ENCODE results near the gene MEAK7. TPM values are rescaled to one million over a fixed set of nuclear protein-coding genes. Genes with fewer than 3 reads are reported as not detected.
A peak's percentile ranks its signal among the peaks of the same experiment; 100 is the strongest.

MEAK7 gene
- total RNA-seq, 4 donors from 2014 or later = 7.4 to 54.3 (median 47.0) TPM

GRCh38 chr16:84501077-84501735 is 3.3 kb downstream of the MEAK7 start:
- no peak overlapping the region for H3K4me3 ChIP-seq
- DNase-seq = peak in 2 of 3 donors; percentile 76 to 77
- H3K27me3 ChIP-seq = no peaks in the 10 kb centered on the region
- TF ChIP-seq CTCF (IDR thresholded peaks at IDR 0.05) = no peak
- no peaks in the 10 kb centered on the region for H3K9me3 ChIP-seq
- H3K27ac ChIP-seq = peak overlapping the region in 3 of 4 donors; percentile 42 to 80 (median 58)
- H3K36me3 ChIP-seq = peaks cover 0 to 16% (median 0%) of the 10 kb centered on the region in 3 donors
- peaks cover 4 to 33% (median 15%) of the 10 kb centered on the region in 4 donors for H3K4me1 ChIP-seq

GRCh38 chr16:84500531-84500930 is 3.9 kb downstream of the MEAK7 start:
- DNase-seq = peak in 1 of 3 donors; percentile 42
- Histone ChIP-seq H3K9me3 (no peaks in the 10 kb centered on the region), H3K27me3 (no peaks in the 10 kb centered on the region), H3K4me1 (peaks cover 4 to 32% (median 11%) of the 10 kb centered on the region in 4 donors), H3K4me3 (no peak overlapping the region), H3K27ac (no peak overlapping the region), H3K36me3 (peaks cover 0 to 23% (median 0%) of the 10 kb centered on the region in 3 donors)
- no peak for TF ChIP-seq CTCF (IDR thresholded peaks at IDR 0.05)
- no peak for TF ChIP-seq POLR2A (IDR thresholded peaks at IDR 0.05)

- TF ChIP-seq POLR2A (IDR thresholded peaks at IDR 0.05) (no peak), CTCF (IDR thresholded peaks at IDR 0.05) (no peak)
- H3K27ac ChIP-seq = no peak overlapping the region
- H3K4me1 ChIP-seq = peaks cover 0 to 24% (median 4%) of the 10 kb centered on the region in 4 donors
- H3K4me3 ChIP-seq = no peak overlapping the region
- peaks cover 0 to 32% (median 0%) of the 10 kb centered on the region in 3 donors for H3K36me3 ChIP-seq
- H3K27me3 ChIP-seq = no peaks in the 10 kb centered on the region
- H3K9me3 ChIP-seq = no peaks in the 10 kb centered on the region
- no peak for DNase-seq
These were observed 4.8 kb downstream of the MEAK7 start for GRCh38 chr16:84499638-84500037.

- H3K9me3 ChIP-seq = no peaks in the 10 kb centered on the region
- peak in 1 of 3 donors; percentile 28 for DNase-seq
- peaks cover 0 to 38% (median 0%) of the 10 kb centered on the region in 3 donors for H3K36me3 ChIP-seq
- no peak overlapping the region for H3K4me3 ChIP-seq
- TF ChIP-seq POLR2A (IDR thresholded peaks at IDR 0.05) (no peak), CTCF (IDR thresholded peaks at IDR 0.05) (no peak)
- no peaks in the 10 kb centered on the region for H3K27me3 ChIP-seq
- H3K4me1 ChIP-seq = peaks cover 0 to 23% (median 4%) of the 10 kb centered on the region in 4 donors
- H3K27ac ChIP-seq = no peak overlapping the region
These were observed 5.4 kb downstream of the MEAK7 start for GRCh38 chr16:84498859-84499620.

- no peaks in the 10 kb centered on the region for H3K9me3 ChIP-seq
- H3K4me3 ChIP-seq = no peak overlapping the region
- H3K27ac ChIP-seq = no peak overlapping the region
- peaks cover 0 to 46% (median 0%) of the 10 kb centered on the region in 3 donors for H3K36me3 ChIP-seq
- H3K4me1 ChIP-seq = peaks cover 0 to 14% (median under 1%) of the 10 kb centered on the region in 4 donors
- H3K27me3 ChIP-seq = no peaks in the 10 kb centered on the region
- TF ChIP-seq CTCF (IDR thresholded peaks at IDR 0.05) = no peak
- no peak for TF ChIP-seq POLR2A (IDR thresholded peaks at IDR 0.05)
- peak in 1 of 3 donors; percentile 23 for DNase-seq
These were observed 6.2 kb downstream of the MEAK7 start for GRCh38 chr16:84498223-84498610.

Data from Peyer's patch (tissue), 4 donors.